Neural progenitor cell (in vitro differentiated cells): Measurements from ENCODE around the gene SLC28A3. TPM values are rescaled to one million over a fixed set of nuclear protein-coding genes. Genes with fewer than 3 reads are reported as not detected.

Experiments used
- DNase-seq: peaks from one replicate; pipeline ENCODE4 v3.0.0-alpha.2; 2016; ENCODE audit warnings: low spot score
- H2AFZ ChIP-seq: fragments of 200-600 bp; sonication (generic); replicated peaks from 2 replicates; pipeline ENCODE4 v1.6.1; 2016; ENCODE audit warnings: antibody characterized with exemption
- H3F3A ChIP-seq: fragments of 200-600 bp; sonication (generic); 2 replicates; pipeline ENCODE4 v1.6.1; 2016; ENCODE audit warnings: antibody characterized with exemption, low read depth
- H3K27ac ChIP-seq: fragments of 200-600 bp; sonication (generic); 2 replicates; pipeline ENCODE4 v1.5.1; 2016; ENCODE audit warnings: mild to moderate bottlenecking
- H3K27me3 ChIP-seq: fragments of 200-600 bp; sonication (generic); 2 replicates; pipeline ENCODE4 v1.6.1; 2016; ENCODE audit warnings: mild to moderate bottlenecking, moderate library complexity
- H3K36me3 ChIP-seq: fragments of 200-600 bp; sonication (generic); 2 replicates; pipeline ENCODE4 v1.5.1; 2016
- H3K4me1 ChIP-seq: fragments of 200-600 bp; sonication (generic); 2 replicates; pipeline ENCODE4 v1.6.1; 2016; ENCODE audit warnings: mixed run types
- H3K4me2 ChIP-seq: fragments of 200-600 bp; sonication (generic); 2 replicates; pipeline ENCODE4 v1.6.1; 2016
- H3K4me3 ChIP-seq: fragments of 200-600 bp; sonication (generic); 2 replicates; pipeline ENCODE4 v1.5.1; 2016
- H3K79me2 ChIP-seq: fragments of 200-600 bp; sonication (generic); 2 replicates; pipeline ENCODE4 v1.6.1; 2016; ENCODE audit warnings: low read depth
- H3K9ac ChIP-seq: fragments of 200-600 bp; sonication (generic); 2 replicates; pipeline ENCODE4 v1.6.1; 2016
- H3K9me3 ChIP-seq: fragments of 200-600 bp; sonication (generic); 2 replicates; pipeline ENCODE4 v1.5.1; 2016; ENCODE audit warnings: low read depth
- H4K20me1 ChIP-seq: fragments of 200-600 bp; sonication (generic); 2 replicates; pipeline ENCODE4 v1.6.1; 2016; ENCODE audit warnings: low read depth
- H3K27ac Mint-ChIP-seq: 3 replicates; pipeline ENCODE4 v1.8.0; 2021; ENCODE audit warnings: mixed read lengths
- H3K27me3 Mint-ChIP-seq: 2 replicates; pipeline ENCODE4 v1.8.0; 2022; ENCODE audit warnings: low read depth, mild to moderate bottlenecking, inconsistent platforms, moderate library complexity, mixed read lengths; ENCODE audit not compliant: insufficient read depth
- H3K36me3 Mint-ChIP-seq: 3 replicates; pipeline ENCODE4 v1.8.0; 2021; ENCODE audit warnings: mixed read lengths
- H3K4me1 Mint-ChIP-seq: 3 replicates; pipeline ENCODE4 v1.8.0; 2021; ENCODE audit warnings: mixed read lengths
- H3K4me3 Mint-ChIP-seq: 3 replicates; pipeline ENCODE4 v1.8.0; 2021; ENCODE audit warnings: mild to moderate bottlenecking, moderate library complexity, mixed read lengths
- H3K9me3 Mint-ChIP-seq: 3 replicates; pipeline ENCODE4 v1.8.0; 2020; ENCODE audit warnings: mixed read lengths
- EZH2 ChIP-seq: fragments of 200-600 bp; sonication (generic); IDR thresholded peaks from 2 replicates; pipeline ENCODE4 v1.6.1; 2017; ENCODE audit warnings: antibody characterized with exemption, mild to moderate bottlenecking, moderate library complexity
- EZH2phosphoT487 ChIP-seq: fragments of 200-600 bp; sonication (generic); IDR thresholded peaks from 2 replicates; pipeline ENCODE4 v1.6.1; 2017; ENCODE audit warnings: antibody characterized with exemption
- total RNA-seq: library from RNA; depleted of rRNA; stranded (reverse); fragments of >200 nt; gene quantifications from 2 replicates; pipeline ENCODE4 v1.2.3, GENCODE V29; 2015; ENCODE audit warnings: low replicate concordance
- TF ChIP-seq, protein P1 (sequence below): fragments of 200-600 bp; sonication (generic); IDR thresholded peaks from 2 replicates; pipeline ENCODE4 v1.5.1; 2017; ENCODE audit warnings: antibody characterized with exemption, mild to moderate bottlenecking

SLC28A3 gene
- total RNA-seq, 1 donor from 2014 or later = not detected

DNA sequence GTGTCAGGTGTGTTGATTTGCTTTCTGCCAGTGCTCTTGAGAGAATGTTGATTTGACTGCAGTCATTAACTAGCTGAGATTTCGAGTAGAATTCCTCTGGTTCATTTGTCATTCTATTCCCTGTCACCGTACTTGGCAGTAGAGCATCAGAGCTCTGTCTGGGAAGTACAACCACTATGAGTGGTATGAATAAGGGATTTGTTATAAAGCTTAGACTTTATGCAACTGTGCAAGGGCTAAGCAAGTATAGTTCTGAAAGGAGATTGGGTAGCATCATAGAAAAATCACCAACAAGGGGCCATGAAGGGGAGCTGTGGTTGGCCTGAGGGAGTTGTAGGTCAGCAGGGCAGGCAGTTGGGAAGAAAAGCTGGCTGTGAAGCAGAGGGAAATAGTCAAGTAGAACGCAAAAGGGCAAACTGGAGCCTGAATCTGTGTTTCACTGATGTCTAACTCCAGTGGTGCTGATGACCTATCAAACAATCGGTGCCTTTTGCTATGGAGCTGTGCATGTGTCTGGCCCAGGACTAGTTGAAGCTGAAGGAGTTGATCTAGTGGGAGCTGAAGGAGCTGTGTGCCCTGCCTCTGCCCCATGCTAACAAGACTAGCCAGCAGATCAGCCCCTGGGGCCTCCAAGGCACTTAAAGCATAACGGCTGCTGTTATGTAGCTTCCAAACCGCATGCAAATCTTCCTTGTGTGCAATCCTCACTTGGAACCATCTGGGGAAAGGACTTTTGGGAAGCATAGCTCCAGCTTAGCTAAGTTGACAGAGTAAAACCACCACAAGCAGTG is 110.0 kb downstream of the SLC28A3 start:
- Histone ChIP-seq H3F3A (peaks cover 10% of the 10 kb centered on the region), H2AFZ (peak overlapping the region; percentile 88), H3K27me3 (no peaks in the 10 kb centered on the region), H3K4me2 (no peak overlapping the region), H4K20me1 (no peaks in the 10 kb centered on the region), H3K27ac (no peak overlapping the region), H3K36me3 (no peaks in the 10 kb centered on the region), H3K79me2 (no peaks in the 10 kb centered on the region), H3K9ac (no peak overlapping the region), H3K4me1 (peaks cover 28% of the 10 kb centered on the region), H3K4me3 (no peak overlapping the region), H3K9me3 (no peaks in the 10 kb centered on the region)
- peaks cover 5% of the 10 kb centered on the region for H3K27me3 Mint-ChIP-seq
- TF ChIP-seq EZH2 (no peak), EZH2phosphoT487 (no peak)
- TF ChIP-seq, protein P1, sequence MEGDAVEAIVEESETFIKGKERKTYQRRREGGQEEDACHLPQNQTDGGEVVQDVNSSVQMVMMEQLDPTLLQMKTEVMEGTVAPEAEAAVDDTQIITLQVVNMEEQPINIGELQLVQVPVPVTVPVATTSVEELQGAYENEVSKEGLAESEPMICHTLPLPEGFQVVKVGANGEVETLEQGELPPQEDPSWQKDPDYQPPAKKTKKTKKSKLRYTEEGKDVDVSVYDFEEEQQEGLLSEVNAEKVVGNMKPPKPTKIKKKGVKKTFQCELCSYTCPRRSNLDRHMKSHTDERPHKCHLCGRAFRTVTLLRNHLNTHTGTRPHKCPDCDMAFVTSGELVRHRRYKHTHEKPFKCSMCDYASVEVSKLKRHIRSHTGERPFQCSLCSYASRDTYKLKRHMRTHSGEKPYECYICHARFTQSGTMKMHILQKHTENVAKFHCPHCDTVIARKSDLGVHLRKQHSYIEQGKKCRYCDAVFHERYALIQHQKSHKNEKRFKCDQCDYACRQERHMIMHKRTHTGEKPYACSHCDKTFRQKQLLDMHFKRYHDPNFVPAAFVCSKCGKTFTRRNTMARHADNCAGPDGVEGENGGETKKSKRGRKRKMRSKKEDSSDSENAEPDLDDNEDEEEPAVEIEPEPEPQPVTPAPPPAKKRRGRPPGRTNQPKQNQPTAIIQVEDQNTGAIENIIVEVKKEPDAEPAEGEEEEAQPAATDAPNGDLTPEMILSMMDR = no peak
- no peak overlapping the region for H3K27ac Mint-ChIP-seq
- H3K9me3 Mint-ChIP-seq = no peaks in the 10 kb centered on the region
- H3K4me1 Mint-ChIP-seq = peaks cover 19% of the 10 kb centered on the region
- no peak overlapping the region for H3K4me3 Mint-ChIP-seq
- no peak for DNase-seq
- H3K36me3 Mint-ChIP-seq = no peaks in the 10 kb centered on the region

DNA sequence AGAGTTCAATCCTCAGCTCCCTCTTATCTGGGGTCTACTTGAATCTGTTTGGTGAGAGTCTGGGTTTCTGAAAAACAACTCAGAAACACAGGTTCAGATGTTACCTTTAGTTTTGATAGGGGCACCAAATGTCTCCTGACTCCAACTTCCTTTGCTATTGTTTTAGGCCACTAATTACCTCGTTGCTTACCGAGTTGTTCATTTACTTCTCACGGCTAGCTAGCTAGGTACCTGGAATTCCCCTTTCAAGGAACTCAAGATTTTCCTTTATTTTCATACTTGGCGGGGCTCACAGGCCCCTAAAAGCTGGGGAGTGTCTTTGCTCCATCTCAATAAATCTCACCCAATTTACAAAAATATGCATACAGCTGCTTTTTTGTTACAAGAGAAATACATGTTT is 111.4 kb downstream of the SLC28A3 start:
- H3K36me3 ChIP-seq = no peaks in the 10 kb centered on the region
- no peak overlapping the region for H3K4me2 ChIP-seq
- peaks cover 28% of the 10 kb centered on the region for H3K4me1 ChIP-seq
- no peaks in the 10 kb centered on the region for H3K9me3 Mint-ChIP-seq
- H3K4me3 Mint-ChIP-seq = no peak overlapping the region
- H3K9me3 ChIP-seq = no peaks in the 10 kb centered on the region
- H3K27ac Mint-ChIP-seq = no peak overlapping the region
- H2AFZ ChIP-seq = no peak overlapping the region
- no peaks in the 10 kb centered on the region for H3K27me3 ChIP-seq
- H3K27me3 Mint-ChIP-seq = peaks cover 13% of the 10 kb centered on the region
- no peaks in the 10 kb centered on the region for H4K20me1 ChIP-seq
- H3K79me2 ChIP-seq = no peaks in the 10 kb centered on the region
- H3K27ac ChIP-seq = no peak overlapping the region
- no peak overlapping the region for H3K9ac ChIP-seq
- DNase-seq = no peak
- no peak overlapping the region for H3K4me3 ChIP-seq
- peaks cover 19% of the 10 kb centered on the region for H3K4me1 Mint-ChIP-seq
- TF ChIP-seq, protein P1 = no peak
- TF ChIP-seq EZH2 = no peak
- TF ChIP-seq EZH2phosphoT487 = no peak
- peaks cover 10% of the 10 kb centered on the region for H3F3A ChIP-seq
- no peaks in the 10 kb centered on the region for H3K36me3 Mint-ChIP-seq

DNA sequence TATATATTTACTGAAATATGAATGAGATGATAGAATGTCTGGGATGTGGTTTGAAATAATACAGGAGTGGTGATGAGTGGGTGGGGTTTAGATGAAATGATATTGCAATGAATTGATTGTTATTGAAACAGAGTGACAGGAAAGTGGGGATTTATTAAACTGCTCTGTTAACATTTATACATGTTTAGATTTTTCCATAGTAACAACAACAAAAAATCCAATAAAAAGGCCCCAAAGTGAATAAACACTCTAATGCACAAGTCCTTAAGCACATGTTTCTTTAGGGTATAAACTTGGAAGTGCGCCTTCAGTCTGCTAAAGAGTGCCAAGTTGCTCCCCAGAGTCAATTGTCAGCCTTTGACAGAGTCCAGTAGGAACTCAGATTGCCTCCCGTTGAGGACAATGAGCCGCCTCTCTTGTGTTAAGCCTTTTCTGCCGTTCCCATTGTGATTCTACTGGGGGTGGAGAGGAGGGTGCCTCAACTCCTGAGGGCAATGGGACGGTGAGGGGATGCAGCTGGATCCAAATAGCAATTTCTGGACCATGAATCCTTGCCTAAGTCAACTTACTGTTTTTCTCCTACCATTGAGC is 112.3 kb downstream of the SLC28A3 start:
- H3K9me3 Mint-ChIP-seq = no peaks in the 10 kb centered on the region
- Histone ChIP-seq H3K4me2 (peak overlapping the region; percentile 33), H2AFZ (no peak overlapping the region), H3K9me3 (no peaks in the 10 kb centered on the region), H3K27ac (no peak overlapping the region), H3K27me3 (no peaks in the 10 kb centered on the region), H3K4me1 (peaks cover 28% of the 10 kb centered on the region), H3K36me3 (no peaks in the 10 kb centered on the region), H3F3A (peaks cover 10% of the 10 kb centered on the region), H3K79me2 (no peaks in the 10 kb centered on the region), H3K4me3 (no peak overlapping the region), H4K20me1 (no peaks in the 10 kb centered on the region), H3K9ac (no peak overlapping the region)
- H3K36me3 Mint-ChIP-seq = no peaks in the 10 kb centered on the region
- peak; percentile 81 for DNase-seq
- H3K27ac Mint-ChIP-seq = no peak overlapping the region
- H3K4me1 Mint-ChIP-seq = peaks cover 19% of the 10 kb centered on the region
- H3K4me3 Mint-ChIP-seq = no peak overlapping the region
- peaks cover 14% of the 10 kb centered on the region for H3K27me3 Mint-ChIP-seq
- no peak for TF ChIP-seq EZH2
- TF ChIP-seq, protein P1 = no peak
- TF ChIP-seq EZH2phosphoT487 = no peak
